PC-9 (cell line): ENCODE results near the gene PPP1R1A. TPM values are rescaled to one million over a fixed set of nuclear protein-coding genes. Genes with fewer than 3 reads are reported as not detected.

Experiments used
- BruUV-seq: library from RNA; stranded (reverse); fragments of 400-500 nt; replicated peaks from 2 replicates; lab custom pipeline; 2021; lab: Mats Ljungman, UMichigan
- CTCF ChIA-PET: fragments of 300-600 bp; sonication (Branson Sonifier 250); formaldehyde crosslinking; loops from one replicate; lab custom pipeline; 2022; ENCODE audit warnings: antibody characterized with exemption; lab: Charles Lee
- POLR2A ChIA-PET: fragments of 300-600 bp; sonication (Branson Sonifier 250); formaldehyde crosslinking; loops from one replicate; lab custom pipeline; 2022; ENCODE audit warnings: antibody characterized with exemption; ENCODE audit not compliant: unreplicated experiment; lab: Charles Lee
- DNase-seq, 2 experiments: peaks; one replicate each; pipeline versions ENCODE4 v3.0.0 to v3.0.0-alpha.2; 2015 to 2022; ENCODE audit warnings: mixed read lengths in 1 of 2
- H2AFZ ChIP-seq: fragments of 200-600 bp; sonication (generic); 2 replicates; pipeline ENCODE4 v1.8.1; 2017; ENCODE audit warnings: antibody characterized with exemption
- H3F3A ChIP-seq: fragments of 200-600 bp; sonication (generic); 2 replicates; pipeline ENCODE4 v1.8.1; 2017; ENCODE audit warnings: antibody characterized with exemption, mild to moderate bottlenecking, low read depth; ENCODE audit not compliant: insufficient read depth
- H3K27ac ChIP-seq: fragments of 200-600 bp; sonication (generic); 2 replicates; pipeline ENCODE4 v1.6.1; 2016; ENCODE audit warnings: mixed run types
- H3K27me3 ChIP-seq: fragments of 200-600 bp; sonication (generic); 2 replicates; pipeline ENCODE4 v1.6.1; 2016; ENCODE audit warnings: low read depth, mixed run types; ENCODE audit not compliant: insufficient read depth
- H3K36me3 ChIP-seq: fragments of 200-600 bp; sonication (generic); 2 replicates; pipeline ENCODE4 v1.6.1; 2016; ENCODE audit warnings: low read depth, mixed run types
- H3K4me1 ChIP-seq: fragments of 200-600 bp; sonication (generic); replicated peaks from 2 replicates; pipeline ENCODE4 v1.6.1; 2016; ENCODE audit warnings: mixed run types; ENCODE audit not compliant: insufficient read depth
- H3K4me2 ChIP-seq: fragments of 200-600 bp; sonication (generic); 2 replicates; pipeline ENCODE4 v1.6.1; 2017; ENCODE audit warnings: mixed run types
- H3K4me3 ChIP-seq: fragments of 200-600 bp; sonication (generic); 2 replicates; pipeline ENCODE4 v1.6.1; 2016; ENCODE audit warnings: mixed run types
- H3K79me2 ChIP-seq: fragments of 200-600 bp; sonication (generic); 2 replicates; pipeline ENCODE4 v1.6.1; 2017; ENCODE audit warnings: low read depth, mixed run types
- H3K9me2 ChIP-seq: fragments of 200-600 bp; sonication (generic); 2 replicates; pipeline ENCODE4 v1.8.1; 2017; ENCODE audit warnings: mild to moderate bottlenecking; ENCODE audit not compliant: insufficient read depth
- H3K9me3 ChIP-seq: fragments of 200-600 bp; sonication (generic); 2 replicates; pipeline ENCODE4 v1.8.1; 2016; ENCODE audit warnings: low read depth; ENCODE audit not compliant: insufficient read depth
- H4K20me1 ChIP-seq: fragments of 200-600 bp; sonication (generic); 2 replicates; pipeline ENCODE4 v1.8.1; 2017; ENCODE audit not compliant: insufficient read depth
- EZH2 ChIP-seq: fragments of 200-600 bp; sonication (generic); IDR thresholded peaks from 2 replicates; pipeline ENCODE4 v1.8.0; 2017; ENCODE audit warnings: antibody characterized with exemption, low read depth
- intact Hi-C: fragments of 100-400 bp; cut with micrococcal nuclease; formaldehyde crosslinking; loops from one replicate; pipeline ENCODE4 v1.10.0; 2022; ENCODE audit not compliant: unreplicated experiment
- total RNA-seq: library from RNA; stranded (reverse); gene quantifications from 2 replicates; pipeline ENCODE4 v1.2.3, GENCODE V29; 2021
- TF ChIP-seq, protein P1 (sequence below): fragments of 200-600 bp; sonication (generic); conservative IDR thresholded peaks from 2 replicates; pipeline ENCODE4 v1.6.1; 2017; ENCODE audit warnings: mixed run types, antibody characterized with exemption, mild to moderate bottlenecking, moderate library complexity

Gene PPP1R1A
- total RNA-seq, 1 experiment from 2014 or later = not detected

- Histone ChIP-seq H3K27ac (no peak overlapping the region), H2AFZ (no peak overlapping the region), H3K4me1 (no peaks in the 10 kb centered on the region), H3K4me2 (no peak overlapping the region), H3K9me2 (no peaks in the 10 kb centered on the region), H4K20me1 (no peaks in the 10 kb centered on the region), H3K79me2 (no peaks in the 10 kb centered on the region), H3K27me3 (peaks cover 83% of the 10 kb centered on the region), H3F3A (no peaks in the 10 kb centered on the region), H3K9me3 (no peaks in the 10 kb centered on the region), H3K4me3 (no peak overlapping the region), H3K36me3 (no peaks in the 10 kb centered on the region)
- CTCF ChIA-PET = no interaction called here
- TF ChIP-seq, protein P1, sequence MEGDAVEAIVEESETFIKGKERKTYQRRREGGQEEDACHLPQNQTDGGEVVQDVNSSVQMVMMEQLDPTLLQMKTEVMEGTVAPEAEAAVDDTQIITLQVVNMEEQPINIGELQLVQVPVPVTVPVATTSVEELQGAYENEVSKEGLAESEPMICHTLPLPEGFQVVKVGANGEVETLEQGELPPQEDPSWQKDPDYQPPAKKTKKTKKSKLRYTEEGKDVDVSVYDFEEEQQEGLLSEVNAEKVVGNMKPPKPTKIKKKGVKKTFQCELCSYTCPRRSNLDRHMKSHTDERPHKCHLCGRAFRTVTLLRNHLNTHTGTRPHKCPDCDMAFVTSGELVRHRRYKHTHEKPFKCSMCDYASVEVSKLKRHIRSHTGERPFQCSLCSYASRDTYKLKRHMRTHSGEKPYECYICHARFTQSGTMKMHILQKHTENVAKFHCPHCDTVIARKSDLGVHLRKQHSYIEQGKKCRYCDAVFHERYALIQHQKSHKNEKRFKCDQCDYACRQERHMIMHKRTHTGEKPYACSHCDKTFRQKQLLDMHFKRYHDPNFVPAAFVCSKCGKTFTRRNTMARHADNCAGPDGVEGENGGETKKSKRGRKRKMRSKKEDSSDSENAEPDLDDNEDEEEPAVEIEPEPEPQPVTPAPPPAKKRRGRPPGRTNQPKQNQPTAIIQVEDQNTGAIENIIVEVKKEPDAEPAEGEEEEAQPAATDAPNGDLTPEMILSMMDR = no peak
- no peak for TF ChIP-seq EZH2
- POLR2A ChIA-PET = no interaction called here
- intact Hi-C loops = no loop called here
- BruUV-seq = no TSS peak
- DNase-seq = no peak
Observed at GRCh38 chr12:54592316-54592715, 3.9 kb upstream of the PPP1R1A start.

DNA sequence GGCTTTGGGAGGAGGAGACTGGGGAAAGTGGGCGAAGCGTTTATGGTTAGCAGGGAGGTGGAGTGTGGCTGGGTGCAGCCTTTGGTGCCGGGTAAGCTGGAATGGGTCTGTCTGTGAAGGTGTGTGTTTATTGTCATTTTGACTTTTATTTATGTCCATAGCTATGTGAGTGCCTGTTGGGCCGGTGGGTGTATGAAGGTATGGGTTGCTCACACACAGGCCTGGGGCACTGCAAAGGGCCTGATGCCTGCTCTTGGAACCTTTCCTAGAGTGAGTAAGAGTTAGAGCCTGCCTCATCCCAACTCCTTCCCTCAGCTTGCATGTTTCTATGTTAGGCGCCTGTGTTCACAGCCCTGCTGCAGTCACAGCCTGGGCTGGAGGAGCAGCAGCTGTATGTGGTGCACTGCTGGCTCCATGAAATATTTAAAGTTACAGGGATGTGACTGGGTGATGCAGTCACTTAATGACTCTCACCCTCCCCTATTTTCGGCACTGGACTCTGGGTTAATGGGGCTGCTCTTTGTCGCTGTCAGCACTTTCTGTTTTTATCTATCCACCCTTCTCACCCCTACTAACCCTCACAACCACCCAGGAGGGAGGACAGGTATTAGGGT lies 2.6 kb upstream of the PPP1R1A start:
- no peaks in the 10 kb centered on the region for H3K9me2 ChIP-seq
- H4K20me1 ChIP-seq = no peaks in the 10 kb centered on the region
- no peaks in the 10 kb centered on the region for H3K36me3 ChIP-seq
- intact Hi-C loops = no loop called here
- H2AFZ ChIP-seq = no peak overlapping the region
- POLR2A ChIA-PET = no interaction called here
- H3K4me1 ChIP-seq = no peaks in the 10 kb centered on the region
- no TSS peak for BruUV-seq
- H3K27ac ChIP-seq = no peak overlapping the region
- no peaks in the 10 kb centered on the region for H3K79me2 ChIP-seq
- H3K4me2 ChIP-seq = no peak overlapping the region
- no peak for DNase-seq
- no peak overlapping the region for H3K4me3 ChIP-seq
- no peaks in the 10 kb centered on the region for H3F3A ChIP-seq
- H3K27me3 ChIP-seq = peaks cover 85% of the 10 kb centered on the region
- TF ChIP-seq, protein P1 = no peak
- no peak for TF ChIP-seq EZH2
- H3K9me3 ChIP-seq = no peaks in the 10 kb centered on the region
- CTCF ChIA-PET = no interaction called here

DNA sequence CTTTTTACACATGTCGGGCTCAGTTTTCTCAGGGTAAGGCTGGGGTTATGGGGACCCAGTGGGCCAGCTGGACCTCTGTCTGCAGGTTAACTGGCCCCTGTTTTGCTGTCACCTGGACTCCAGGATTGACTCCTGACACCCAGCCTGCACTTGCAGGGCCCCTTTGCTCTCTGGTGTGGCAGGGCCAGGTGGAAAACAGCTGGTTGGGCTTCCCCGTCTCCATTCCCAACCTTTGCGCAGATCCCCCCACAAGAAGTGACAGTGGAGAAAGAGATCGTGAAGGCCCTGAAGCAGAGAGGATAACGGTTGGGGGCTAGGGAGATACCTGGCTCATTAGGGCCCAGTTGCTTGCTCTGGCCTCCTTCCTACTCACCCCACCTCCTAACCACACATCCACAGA lies 1.5 kb upstream of the PPP1R1A start:
- ChIA-PET CTCF (no interaction called here), POLR2A (no interaction called here)
- no peaks in the 10 kb centered on the region for H3K79me2 ChIP-seq
- H3F3A ChIP-seq = no peaks in the 10 kb centered on the region
- TF ChIP-seq EZH2 = no peak
- H3K9me2 ChIP-seq = no peaks in the 10 kb centered on the region
- no peaks in the 10 kb centered on the region for H3K36me3 ChIP-seq
- H3K27ac ChIP-seq = no peak overlapping the region
- BruUV-seq = no TSS peak
- intact Hi-C loops = no loop called here
- no peaks in the 10 kb centered on the region for H3K9me3 ChIP-seq
- no peaks in the 10 kb centered on the region for H3K4me1 ChIP-seq
- H3K4me3 ChIP-seq = no peak overlapping the region
- no peak overlapping the region for H3K4me2 ChIP-seq
- H4K20me1 ChIP-seq = no peaks in the 10 kb centered on the region
- no peak for DNase-seq
- H2AFZ ChIP-seq = no peak overlapping the region
- H3K27me3 ChIP-seq = peaks cover 85% of the 10 kb centered on the region

DNA sequence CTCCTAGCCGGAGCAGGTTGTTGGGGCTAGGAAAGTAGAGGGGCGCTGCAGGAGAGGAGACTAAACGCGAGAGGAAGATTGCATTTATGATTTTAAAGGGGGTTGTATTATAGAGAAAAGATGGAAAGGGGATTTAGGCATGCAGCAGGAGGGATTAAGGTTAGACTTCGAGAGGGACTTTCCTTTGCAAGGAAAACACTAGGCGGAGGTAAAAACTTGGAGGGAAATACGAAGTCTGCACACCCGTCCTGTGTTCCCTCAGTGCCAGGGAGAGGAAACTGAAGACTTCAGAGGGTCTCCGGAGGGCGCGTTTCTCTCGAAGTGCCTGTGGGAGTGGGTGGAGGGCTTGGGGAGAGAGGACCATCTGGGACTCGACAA lies 420 bp upstream of the PPP1R1A start:
- TF ChIP-seq, protein P1 = no peak
- no peak for TF ChIP-seq EZH2
- CTCF ChIA-PET = no interaction called here
- H3K4me3 ChIP-seq = no peak overlapping the region

More for the DNA sequence above, 420 bp upstream of the PPP1R1A start:
- Histone ChIP-seq H4K20me1 (no peaks in the 10 kb centered on the region), H3K36me3 (no peaks in the 10 kb centered on the region), H3K9me2 (no peaks in the 10 kb centered on the region), H3K9me3 (no peaks in the 10 kb centered on the region), H3F3A (no peaks in the 10 kb centered on the region), H3K4me1 (no peaks in the 10 kb centered on the region), H3K4me2 (no peak overlapping the region), H2AFZ (no peak overlapping the region), H3K27ac (no peak overlapping the region), H3K27me3 (peaks cover 92% of the 10 kb centered on the region), H3K79me2 (no peaks in the 10 kb centered on the region)
- intact Hi-C loops = no loop called here
- BruUV-seq = no TSS peak
- POLR2A ChIA-PET = no interaction called here
- DNase-seq = no peak
